Heart left ventricle (tissue), 16 donors: Measurements from ENCODE around the gene UQCRH. TPM values are rescaled to one million over a fixed set of nuclear protein-coding genes. Genes with fewer than 3 reads are reported as not detected.

Experiments
- ATAC-seq, 4 donors: fragments of 200-7000 bp; cut with Tn5 transposase; one replicate each; pipeline ENCODE4 v1.9.1; 2020 to 2022; ENCODE audit warnings: moderate library complexity in 4 of 4, mild to moderate bottlenecking in 3 of 4, moderate number of reproducible peaks in 1 of 4
- DNase-seq, 5 donors: peaks; one replicate each; pipeline ENCODE4 v3.0.0-alpha.2; 2020
- H3K27ac ChIP-seq, 12 donors: fragments of 200-600 bp; sonication (generic) in 4 of 12; one replicate each; pipeline versions ENCODE4 v1.5.0 to v1.8.0; 2016 to 2022; ENCODE audit warnings: mild to moderate bottlenecking in 2 of 12
- H3K27me3 ChIP-seq, 9 donors: fragments of 200-600 bp; sonication (generic) in 2 of 9; one replicate each; pipeline versions ENCODE4 v1.5.1 to v1.8.0; 2016 to 2022; ENCODE audit warnings: mild to moderate bottlenecking in 3 of 9
- H3K36me3 ChIP-seq, 9 donors: fragments of 200-600 bp; sonication (generic) in 2 of 9; one replicate each; pipeline versions ENCODE4 v1.5.0 to v1.8.0; 2018 to 2022; ENCODE audit warnings: mild to moderate bottlenecking in 2 of 9
- H3K4me1 ChIP-seq, 12 donors: fragments of 200-600 bp; sonication (generic) in 4 of 12; one replicate each; pipeline versions ENCODE4 v1.5.0 to v1.8.0; 2016 to 2022; ENCODE audit warnings: mild to moderate bottlenecking in 3 of 12
- H3K4me3 ChIP-seq, 12 donors: fragments of 200-600 bp; sonication (generic) in 4 of 12; one replicate each; pipeline versions ENCODE4 v1.5.0 to v1.8.0; 2017 to 2022; ENCODE audit warnings: mild to moderate bottlenecking in 9 of 12, moderate library complexity in 4 of 12
- H3K9me3 ChIP-seq, 12 donors: fragments of 200-600 bp; sonication (generic) in 4 of 12; one replicate each; pipeline versions ENCODE4 v1.5.0 to v1.8.0; 2016 to 2022; ENCODE audit warnings: mild to moderate bottlenecking in 1 of 12
- POLR2A ChIP-seq, 2 donors: fragments of 450-650 bp; IDR thresholded peaks; one replicate each; pipeline ENCODE4 v1.6.1; 2017; ENCODE audit warnings: antibody characterized with exemption in 2 of 2, mild to moderate bottlenecking in 2 of 2, moderate library complexity in 2 of 2
- WGBS, 4 donors: extraction: QIAGEN DNeasy Blood & Tissue Kit in 2 of 4; methylation state at CpG; one replicate each; pipeline versions ENCODE4 v1.1.5 to v1.1.7; 2013 to 2018; 5-methylcytosine and 5-hydroxymethylcytosine counted together
- intact Hi-C, 10 donors: fragments of 100-400 bp; cut with DNase I; formaldehyde crosslinking; loops; one replicate each; pipeline versions ENCODE4 v1.11.1 to v1.14.2; 2022
- polyA plus RNA-seq, 2 donors: library from polyadenylated mRNA; stranded (reverse); fragments of 200-250 nt; gene quantifications; one replicate each; pipeline ENCODE4 v1.2.3, GENCODE V29; 2013
- total RNA-seq, 9 donors: library from RNA; depleted of rRNA in 2 of 9; stranded (reverse); fragments of >200 nt in 2 of 9; fragmentation: NEBNext Ultra II Directional in 3 of 9; extraction: Animal tissue kit (Norgen Biotek cat#: 25700) in 3 of 9; gene quantifications; one replicate each; pipeline versions ENCODE4 v1.1.0 to v1.2.4, GENCODE V29; 2016 to 2023
- TF ChIP-seq, protein P1 (sequence below), 12 donors: fragments of 200-600 bp; sonication (generic) in 4 of 12; IDR thresholded peaks; one replicate each; pipeline versions ENCODE4 v1.5.0 to v1.8.0; 2018 to 2022; ENCODE audit warnings: antibody characterized with exemption in 12 of 12, mild to moderate bottlenecking in 5 of 12
- donor health status: ischemic (EF 13 %, LVEDD 7.1; RV severe dilation, severe dysfunction).
- donor health status: healthy with polysubstance abuse.
- donor health status: DM: no; HTN: yes; CAD: no.
- donor health status: DM: no; HTN: no; CAD: no.
- donor health status: ischemic (EF 25% LVEDD 6.9; RV normal size, moderate dysfunction).
- donor health status: ischemic (EF 25% LVEDD 5.7; RV mildly dilated, moderate dysfunction).
- donor health status: healthy.
- donor health status: DM: yes; HTN: yes; CAD: no.
- donor health status: ischemic (EF 35%, LVEDD 5.7; RV mildly dilated, moderate dysfunction).
- donor health status: nonischemic (EF 11% LVEDD 7.7; RV severe dilation, severe dysfunction).
- donor health status: DM: yes; HTN: yes; CAD: no.
- donor health status: PGD.
- donor health status: ischemic (EF 29% LVEDD 5.4; RV normal size, mild dysfunction).
- donor health status: nonischemic (EF 23%, LVEDD 6.1; RV moderate dilation, normal function).

Gene UQCRH
- total and polyA plus RNA-seq, 11 donors, result 622 to 2,380 (median 949) TPM

DNA sequence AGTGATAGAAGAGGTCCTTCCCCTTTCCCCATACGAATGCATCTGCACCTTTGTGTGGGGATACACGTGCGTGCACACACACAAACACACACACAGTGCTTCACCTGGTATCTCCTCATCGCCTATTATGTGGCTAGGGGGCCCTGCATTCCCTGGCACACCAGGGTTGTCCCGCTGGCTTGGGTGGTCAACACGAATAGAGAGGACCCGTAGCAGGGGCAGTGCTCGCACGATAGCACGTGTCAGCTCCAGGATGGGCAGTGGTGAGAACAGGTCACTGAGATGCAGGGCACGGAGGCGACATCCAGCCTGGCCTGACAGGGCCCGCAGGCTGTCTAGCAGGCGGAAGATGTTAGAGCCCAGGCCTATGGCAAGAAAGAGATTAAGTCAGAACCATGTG, 22.5 kb upstream of the UQCRH start:
- TF ChIP-seq, protein P1, sequence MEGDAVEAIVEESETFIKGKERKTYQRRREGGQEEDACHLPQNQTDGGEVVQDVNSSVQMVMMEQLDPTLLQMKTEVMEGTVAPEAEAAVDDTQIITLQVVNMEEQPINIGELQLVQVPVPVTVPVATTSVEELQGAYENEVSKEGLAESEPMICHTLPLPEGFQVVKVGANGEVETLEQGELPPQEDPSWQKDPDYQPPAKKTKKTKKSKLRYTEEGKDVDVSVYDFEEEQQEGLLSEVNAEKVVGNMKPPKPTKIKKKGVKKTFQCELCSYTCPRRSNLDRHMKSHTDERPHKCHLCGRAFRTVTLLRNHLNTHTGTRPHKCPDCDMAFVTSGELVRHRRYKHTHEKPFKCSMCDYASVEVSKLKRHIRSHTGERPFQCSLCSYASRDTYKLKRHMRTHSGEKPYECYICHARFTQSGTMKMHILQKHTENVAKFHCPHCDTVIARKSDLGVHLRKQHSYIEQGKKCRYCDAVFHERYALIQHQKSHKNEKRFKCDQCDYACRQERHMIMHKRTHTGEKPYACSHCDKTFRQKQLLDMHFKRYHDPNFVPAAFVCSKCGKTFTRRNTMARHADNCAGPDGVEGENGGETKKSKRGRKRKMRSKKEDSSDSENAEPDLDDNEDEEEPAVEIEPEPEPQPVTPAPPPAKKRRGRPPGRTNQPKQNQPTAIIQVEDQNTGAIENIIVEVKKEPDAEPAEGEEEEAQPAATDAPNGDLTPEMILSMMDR (IDR thresholded peaks at IDR 0.05), result no peak
- DNase-seq (no peak), ATAC-seq (no peak)
- H3K27ac ChIP-seq, result no peak overlapping the region
- peaks cover 0 to 89% (median 82%) of the 10 kb centered on the region in 9 donors for H3K36me3 ChIP-seq
- H3K4me3 ChIP-seq, result no peak overlapping the region
- H3K27me3 ChIP-seq, result no peaks in the 10 kb centered on the region
- intact Hi-C loops, result no loop called here
- peaks cover 0 to 12% (median 0%) of the 10 kb centered on the region in 12 donors for H3K4me1 ChIP-seq
- 90 to 95% (median 93%) methylated on average over 11 to 14 of the region's 14 CpGs for WGBS, 4 donors
- H3K9me3 ChIP-seq, result no peaks in the 10 kb centered on the region

DNA sequence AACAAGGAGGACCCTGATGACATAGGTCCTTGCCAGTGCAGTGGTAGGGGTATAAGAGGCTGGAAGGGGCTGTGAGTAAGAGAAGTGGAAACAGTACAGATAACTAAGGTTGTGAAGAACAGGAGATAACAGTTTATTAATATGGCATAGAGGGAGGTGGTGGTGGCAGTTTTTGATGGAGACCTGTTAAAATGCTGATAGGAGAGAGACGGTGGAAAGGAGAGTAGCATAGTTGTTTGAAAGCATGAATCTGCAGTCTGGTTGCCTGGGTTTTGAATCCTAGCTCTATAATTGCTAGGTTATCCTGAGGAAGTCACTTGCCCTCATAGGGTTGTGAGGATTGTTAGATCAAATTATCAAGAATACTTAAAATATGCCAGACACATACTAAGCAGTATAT, 19.4 kb upstream of the UQCRH start:
- DNase-seq (no peak), ATAC-seq (no peak)
- TF ChIP-seq, protein P1 (IDR thresholded peaks at IDR 0.05), result no peak
- no peak for TF ChIP-seq POLR2A (IDR thresholded peaks at IDR 0.05)
- no peaks in the 10 kb centered on the region for H3K9me3 ChIP-seq
- no peaks in the 10 kb centered on the region for H3K27me3 ChIP-seq
- peaks cover 0 to 100% (median 92%) of the 10 kb centered on the region in 9 donors for H3K36me3 ChIP-seq
- no peak overlapping the region for H3K4me3 ChIP-seq
- H3K4me1 ChIP-seq, result peaks cover 0 to 12% (median 0%) of the 10 kb centered on the region in 12 donors
- 28 to 45% (median 44%) methylated on average over 1 of the region's 1 CpG for WGBS, 4 donors
- H3K27ac ChIP-seq, result no peak overlapping the region
- intact Hi-C loops, result no loop called here

DNA sequence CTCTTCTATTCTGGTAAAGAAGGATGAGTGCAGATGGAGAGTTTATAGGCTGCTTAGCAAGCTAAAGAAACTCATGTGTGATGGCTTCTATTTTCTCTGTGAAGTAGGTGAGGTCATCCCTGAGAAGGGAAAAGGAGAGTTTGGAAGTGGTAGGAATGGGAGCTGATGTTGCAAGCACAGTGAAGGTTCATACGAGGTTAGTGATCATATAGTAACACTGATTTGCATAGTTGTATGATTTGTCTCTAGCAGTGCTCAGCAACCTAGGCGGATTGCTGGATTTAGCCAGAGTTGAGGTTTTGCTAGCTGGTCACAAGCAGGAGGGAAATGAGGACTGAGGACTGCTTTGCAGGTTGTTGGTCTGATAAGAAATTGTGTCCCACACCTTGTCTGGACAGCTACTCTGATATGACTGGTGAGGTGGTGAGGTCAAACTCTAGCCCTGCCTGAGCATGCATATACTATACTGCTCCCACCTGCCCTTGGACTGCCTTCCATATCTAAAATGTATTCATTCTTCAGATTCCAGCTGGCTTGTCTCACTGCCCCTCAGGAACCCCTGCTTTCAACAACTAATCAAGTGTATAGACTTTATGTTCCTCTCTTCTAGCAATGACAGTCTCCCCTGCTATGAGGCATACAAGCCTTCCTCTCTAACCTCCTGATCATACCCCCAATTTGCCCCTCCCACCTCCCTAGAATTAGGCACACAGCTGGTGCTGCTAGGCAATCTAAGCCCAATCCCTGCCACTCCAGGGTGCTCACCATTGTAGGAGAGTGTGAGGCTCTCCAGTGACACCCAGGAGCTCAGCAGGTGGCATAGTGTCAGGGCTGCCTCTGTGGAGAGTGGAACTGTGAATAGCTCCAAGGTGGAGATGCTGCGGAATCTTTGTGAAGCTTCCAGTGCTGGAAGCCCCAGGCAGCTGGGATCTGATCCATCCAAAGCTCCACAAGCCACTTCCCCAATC, 18.6 kb upstream of the UQCRH start:
- 69 to 84% (median 73%) methylated on average over 3 of the region's 3 CpGs for WGBS, 4 donors
- intact Hi-C loops, result no loop called here
- Histone ChIP-seq H3K27ac (no peak overlapping the region), H3K4me3 (no peak overlapping the region), H3K4me1 (peaks cover 0 to 12% (median 0%) of the 10 kb centered on the region in 12 donors), H3K9me3 (no peaks in the 10 kb centered on the region), H3K36me3 (peaks cover 0 to 99% (median 92%) of the 10 kb centered on the region in 9 donors), H3K27me3 (no peaks in the 10 kb centered on the region)
- ATAC-seq, result peak in 1 of 4 donors; percentile 10
- no peak for TF ChIP-seq POLR2A (IDR thresholded peaks at IDR 0.05)
- TF ChIP-seq, protein P1 (IDR thresholded peaks at IDR 0.05), result no peak
- DNase-seq, result no peak

- 78 to 86% (median 82%) methylated on average over 17 to 27 of the region's 27 CpGs for WGBS, 4 donors
- Histone ChIP-seq H3K36me3 (peaks cover 0 to 99% (median 87%) of the 10 kb centered on the region in 9 donors), H3K4me1 (peaks cover 0 to 12% (median 0%) of the 10 kb centered on the region in 12 donors), H3K4me3 (no peak overlapping the region), H3K27me3 (no peaks in the 10 kb centered on the region), H3K9me3 (no peaks in the 10 kb centered on the region), H3K27ac (no peak overlapping the region)
- DNase-seq, result no peak
- TF ChIP-seq, protein P1 (IDR thresholded peaks at IDR 0.05), result no peak
- TF ChIP-seq POLR2A (IDR thresholded peaks at IDR 0.05), result no peak
- peak in 1 of 4 donors; percentile 17 for ATAC-seq
- intact Hi-C loops, result no loop called here
Observed at GRCh38 chr1:46285730-46286477, 17.6 kb upstream of the UQCRH start.
